ENCODE measurements around the gene NT5C1A.

- TF ChIP-seq EZH2 (IDR thresholded peaks at IDR 0.05) (no peak), POLR2AphosphoS5 (IDR thresholded peaks at IDR 0.05; ENCODE audit: borderline replicate concordance, low read depth, low read length) (no peak)
Measured at GRCh38 chr1:39690225-39690624, 18.3 kb upstream of the NT5C1A start.
